ENCODE measurements around the gene SMS. TPM values are rescaled to one million over a fixed set of nuclear protein-coding genes. Genes with fewer than 3 reads are reported as not detected.

SMS gene
- total RNA-seq, 2 experiments from 2014 or later, result 175 to 184 TPM

GRCh38 chrX:21993265-21993664 is 52.8 kb downstream of the SMS start:
- H3K36me3 Mint-ChIP-seq (ENCODE audit: low read depth), result peaks cover 71% of the 10 kb centered on the region
- no peak for TF ChIP-seq CTCF (IDR thresholded peaks at IDR 0.05)
- CTCF ChIA-PET, result no interaction called here
- intact Hi-C loops (cut with micrococcal nuclease), result no loop called here
- no peaks in the 10 kb centered on the region for H3K9me3 Mint-ChIP-seq
- POLR2A ChIA-PET, result no interaction called here
- no peaks in the 10 kb centered on the region for H3K27me3 Mint-ChIP-seq
- peaks cover 78% of the 10 kb centered on the region for H3K4me1 Mint-ChIP-seq (ENCODE audit: low read depth)
- H3K4me3 Mint-ChIP-seq, result no peak overlapping the region
- peak overlapping the region; percentile 73 for H3K27ac Mint-ChIP-seq
- ATAC-seq, result no peak
- no peak for DNase-seq

GRCh38 chrX:21996872-21997455 is 56.5 kb downstream of the SMS start:
- peaks cover 46% of the 10 kb centered on the region for H3K4me1 Mint-ChIP-seq (ENCODE audit: low read depth)
- no peaks in the 10 kb centered on the region for H3K27me3 Mint-ChIP-seq
- peak; percentile 78 for ATAC-seq
- H3K27ac Mint-ChIP-seq, result peak overlapping the region; percentile 84
- ChIA-PET CTCF (interaction anchor here (1.3 to 1.7 kb wide), 2 partner anchors 12 to 63 kb away, joined by 5 read pairs; no protein-coding TSS in a partner anchor), POLR2A (no interaction called here)
- H3K36me3 Mint-ChIP-seq (ENCODE audit: low read depth), result peaks cover 54% of the 10 kb centered on the region
- no peak overlapping the region for H3K4me3 Mint-ChIP-seq
- DNase-seq, result peak; percentile 11
- H3K9me3 Mint-ChIP-seq, result no peaks in the 10 kb centered on the region
- intact Hi-C loops (cut with micrococcal nuclease), result no loop called here
- TF ChIP-seq CTCF (IDR thresholded peaks at IDR 0.05), result no peak

GRCh38 chrX:21998037-21998436 is 57.5 kb downstream of the SMS start:
- ChIA-PET CTCF (interaction anchor here (0.7 to 1.7 kb wide), 3 partner anchors 11 to 62 kb away, joined by 3 to 5 read pairs (median 5); no protein-coding TSS in a partner anchor), POLR2A (no interaction called here)
- Mint-ChIP-seq H3K27ac (peak overlapping the region; percentile 46), H3K27me3 (no peaks in the 10 kb centered on the region), H3K4me1 (ENCODE audit: low read depth) (peaks cover 43% of the 10 kb centered on the region), H3K4me3 (no peak overlapping the region), H3K9me3 (peaks cover 2% of the 10 kb centered on the region), H3K36me3 (ENCODE audit: low read depth) (peaks cover 49% of the 10 kb centered on the region)
- intact Hi-C loops (cut with micrococcal nuclease), result no loop called here
- TF ChIP-seq CTCF (IDR thresholded peaks at IDR 0.05), result no peak
- ATAC-seq (no peak), DNase-seq (no peak)

- Mint-ChIP-seq H3K27ac (no peak overlapping the region), H3K4me1 (ENCODE audit: low read depth) (peaks cover 42% of the 10 kb centered on the region), H3K36me3 (ENCODE audit: low read depth) (peaks cover 57% of the 10 kb centered on the region), H3K9me3 (peaks cover 4% of the 10 kb centered on the region), H3K4me3 (no peak overlapping the region), H3K27me3 (no peaks in the 10 kb centered on the region)
- ChIA-PET CTCF (interaction anchor here (0.6 kb wide), 1 partner anchor 1081 kb away, joined by 3 read pairs; no protein-coding TSS in a partner anchor), POLR2A (no interaction called here)
- no peak for TF ChIP-seq CTCF (IDR thresholded peaks at IDR 0.05)
- DNase-seq (no peak), ATAC-seq (no peak)
- intact Hi-C loops (cut with micrococcal nuclease), result no loop called here
Observed at GRCh38 chrX:22004866-22005265, 64.4 kb downstream of the SMS start.

GRCh38 chrX:22012051-22012450 is 71.5 kb downstream of the SMS start:
- no peak for DNase-seq
- Mint-ChIP-seq H3K4me1 (ENCODE audit: low read depth) (peaks cover 21% of the 10 kb centered on the region), H3K9me3 (peaks cover 5% of the 10 kb centered on the region), H3K4me3 (no peak overlapping the region), H3K27ac (no peak overlapping the region), H3K36me3 (ENCODE audit: low read depth) (peaks cover 11% of the 10 kb centered on the region), H3K27me3 (no peaks in the 10 kb centered on the region)
- TF ChIP-seq CTCF (IDR thresholded peaks at IDR 0.05), result no peak
- POLR2A ChIA-PET, result no interaction called here
- intact Hi-C loops (cut with micrococcal nuclease), result no loop called here
- CTCF ChIA-PET, result no interaction called here
- ATAC-seq, result no peak

All from activated CD8-positive, alpha-beta T cell treated with anti-CD3 and anti-CD28 coated beads for 36 hours (primary cell).